Fibroblast of pulmonary artery (primary cell): ENCODE measurements around the gene SORCS1.

ENCODE experiments used
- DNase-seq: peaks from one replicate; pipeline ENCODE4 v3.0.0-alpha.2; 2010; ENCODE audit warnings: low read depth
- H3K4me3 ChIP-seq: replicated peaks from 2 replicates; pipeline ENCODE4 v1.5.1; 2011; ENCODE audit warnings: low read depth, mild to moderate bottlenecking, control low read depth, low read length, moderate library complexity
- CTCF ChIP-seq: IDR thresholded peaks from 2 replicates; pipeline ENCODE4 v1.5.1; 2011; ENCODE audit warnings: mild to moderate bottlenecking, control low read depth, low read length, inconsistent platforms; ENCODE audit errors: missing control alignments

The SORCS1 gene

GRCh38 chr10:106608066-106608465 lies 556.4 kb downstream of the SORCS1 start:
- H3K4me3 ChIP-seq: no peak overlapping the region
- no peak for TF ChIP-seq CTCF
- peak; percentile 60 for DNase-seq

DNA sequence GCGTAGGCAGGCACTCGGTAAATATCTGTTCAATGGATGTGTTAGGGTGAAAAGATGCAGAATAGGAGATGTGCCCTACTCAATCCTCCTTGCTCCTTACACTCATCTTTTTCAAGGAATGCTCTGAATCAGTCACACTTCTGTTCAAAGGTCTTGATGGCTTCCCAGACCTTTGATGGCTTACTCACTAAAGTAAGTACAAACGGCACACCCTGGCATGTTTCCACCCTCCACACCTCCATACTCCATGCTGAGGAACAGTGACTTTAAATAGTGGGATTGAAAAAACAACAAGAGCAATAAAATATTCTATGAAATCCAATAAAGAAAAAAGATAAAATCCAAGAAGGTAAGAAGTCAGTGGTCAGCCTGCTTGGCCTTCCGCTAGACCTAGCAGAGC lies 569.2 kb downstream of the SORCS1 start:
- DNase-seq: no peak
- no peak overlapping the region for H3K4me3 ChIP-seq
- TF ChIP-seq CTCF: no peak

DNA sequence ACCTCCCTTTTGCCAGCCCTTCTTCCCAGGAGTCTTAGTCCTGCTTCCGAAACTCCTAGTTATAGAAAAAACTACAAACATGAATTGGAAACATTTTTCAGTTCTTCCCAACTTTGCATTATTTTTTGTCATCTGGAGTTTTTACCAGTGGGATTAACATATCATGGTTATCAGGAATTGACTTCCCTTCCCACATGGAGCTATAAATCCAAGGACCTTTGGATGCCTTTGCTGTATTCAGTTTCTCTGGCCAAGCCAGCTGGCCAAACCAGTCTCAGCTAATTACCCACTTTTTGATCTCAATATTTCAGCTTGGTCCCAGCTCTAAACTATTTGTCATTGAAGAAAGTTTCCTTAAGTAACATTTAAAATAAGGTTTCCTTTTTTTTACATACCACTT lies 570.6 kb downstream of the SORCS1 start:
- DNase-seq: no peak
- H3K4me3 ChIP-seq: no peak overlapping the region
- TF ChIP-seq CTCF: no peak

DNA sequence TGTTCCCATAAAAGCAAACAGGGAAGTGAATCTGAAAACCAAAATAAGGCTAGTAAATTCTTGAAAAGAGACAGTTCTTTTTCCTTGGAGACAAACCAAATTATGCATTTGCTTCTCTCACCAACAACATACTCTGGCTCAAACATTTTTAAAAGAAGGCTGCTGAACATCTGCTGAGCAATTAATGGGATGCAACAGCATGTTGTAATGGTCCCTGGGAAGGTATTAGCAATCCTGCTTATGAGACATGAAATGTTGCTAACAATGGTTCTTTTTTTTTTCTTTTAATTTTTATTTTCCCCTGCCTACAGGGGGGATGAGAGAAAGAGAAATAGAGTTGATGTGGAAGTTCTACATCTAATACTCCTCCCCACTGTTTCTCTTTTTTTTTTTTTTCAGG lies 572.1 kb downstream of the SORCS1 start:
- no peak for TF ChIP-seq CTCF
- DNase-seq: no peak
- no peak overlapping the region for H3K4me3 ChIP-seq

DNA sequence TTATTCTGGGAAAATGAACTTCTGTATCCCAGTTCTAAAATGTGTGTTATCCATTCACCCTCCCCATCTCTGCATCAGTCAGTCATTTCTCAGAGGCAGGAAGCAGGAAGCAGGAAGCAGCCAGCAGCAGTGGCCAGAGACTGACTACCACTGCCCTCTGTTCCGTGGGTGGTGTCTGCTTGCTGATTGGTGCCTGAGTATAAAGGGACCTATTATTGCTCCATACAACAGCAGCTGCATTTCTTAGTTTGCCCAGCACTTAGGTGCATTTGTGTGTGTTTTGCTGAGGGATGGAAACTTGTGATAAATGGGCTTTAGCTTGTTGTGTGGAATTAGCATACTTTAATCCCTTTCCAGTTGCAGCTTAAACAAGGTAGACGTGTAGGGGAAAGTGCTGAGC lies 582.2 kb downstream of the SORCS1 start:
- TF ChIP-seq CTCF: no peak
- DNase-seq: peak; percentile 46
- H3K4me3 ChIP-seq: no peak overlapping the region

DNA sequence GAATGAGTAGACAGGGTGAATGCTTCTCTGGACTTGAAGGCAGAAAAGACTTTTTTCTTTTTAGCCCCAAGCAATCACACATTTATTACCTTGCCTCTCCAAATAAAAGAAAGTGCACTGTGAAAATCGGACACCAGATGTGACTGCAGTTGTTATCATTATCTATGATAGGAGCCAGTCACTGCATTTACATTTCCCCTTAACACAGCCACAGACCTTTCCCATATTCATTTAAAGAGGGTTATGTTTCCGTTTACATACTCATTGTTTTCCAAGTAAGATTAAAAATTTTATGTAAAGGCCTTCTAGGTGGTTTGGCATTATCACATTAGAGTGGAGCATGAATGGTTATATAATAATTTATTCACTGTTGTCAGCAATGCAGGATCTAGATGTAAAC lies 586.8 kb downstream of the SORCS1 start:
- no peak overlapping the region for H3K4me3 ChIP-seq
- TF ChIP-seq CTCF: no peak
- no peak for DNase-seq

DNA sequence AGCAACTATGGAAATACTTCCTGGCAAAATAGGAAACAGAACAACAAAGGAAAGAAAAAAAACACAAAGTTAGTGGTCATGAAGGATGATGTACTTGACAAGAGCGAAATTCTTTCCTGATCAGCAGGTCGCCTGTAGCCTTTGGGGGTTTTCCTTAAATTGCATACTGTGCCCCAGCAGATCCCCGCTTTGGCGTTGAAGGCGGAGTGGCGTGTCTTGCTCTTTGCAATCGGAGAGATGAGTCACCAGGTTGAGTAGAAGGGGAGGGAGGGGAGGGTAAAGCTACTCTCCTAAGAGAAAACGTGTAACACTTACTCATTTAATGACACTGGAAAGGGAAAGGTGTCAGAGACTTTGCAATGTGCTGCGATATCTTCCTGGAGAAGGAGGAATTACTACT lies 587.2 kb downstream of the SORCS1 start:
- no peak for TF ChIP-seq CTCF
- DNase-seq: peak; percentile 35

More for the DNA sequence above, 587.2 kb downstream of the SORCS1 start:
- no peak overlapping the region for H3K4me3 ChIP-seq
